ENCODE results near the gene SSTR4. TPM values are rescaled to one million over a fixed set of nuclear protein-coding genes. Genes with fewer than 3 reads are reported as not detected.

The SSTR4 gene, protein sequence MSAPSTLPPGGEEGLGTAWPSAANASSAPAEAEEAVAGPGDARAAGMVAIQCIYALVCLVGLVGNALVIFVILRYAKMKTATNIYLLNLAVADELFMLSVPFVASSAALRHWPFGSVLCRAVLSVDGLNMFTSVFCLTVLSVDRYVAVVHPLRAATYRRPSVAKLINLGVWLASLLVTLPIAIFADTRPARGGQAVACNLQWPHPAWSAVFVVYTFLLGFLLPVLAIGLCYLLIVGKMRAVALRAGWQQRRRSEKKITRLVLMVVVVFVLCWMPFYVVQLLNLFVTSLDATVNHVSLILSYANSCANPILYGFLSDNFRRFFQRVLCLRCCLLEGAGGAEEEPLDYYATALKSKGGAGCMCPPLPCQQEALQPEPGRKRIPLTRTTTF
- not detected in 2 replicates for total RNA-seq

DNA sequence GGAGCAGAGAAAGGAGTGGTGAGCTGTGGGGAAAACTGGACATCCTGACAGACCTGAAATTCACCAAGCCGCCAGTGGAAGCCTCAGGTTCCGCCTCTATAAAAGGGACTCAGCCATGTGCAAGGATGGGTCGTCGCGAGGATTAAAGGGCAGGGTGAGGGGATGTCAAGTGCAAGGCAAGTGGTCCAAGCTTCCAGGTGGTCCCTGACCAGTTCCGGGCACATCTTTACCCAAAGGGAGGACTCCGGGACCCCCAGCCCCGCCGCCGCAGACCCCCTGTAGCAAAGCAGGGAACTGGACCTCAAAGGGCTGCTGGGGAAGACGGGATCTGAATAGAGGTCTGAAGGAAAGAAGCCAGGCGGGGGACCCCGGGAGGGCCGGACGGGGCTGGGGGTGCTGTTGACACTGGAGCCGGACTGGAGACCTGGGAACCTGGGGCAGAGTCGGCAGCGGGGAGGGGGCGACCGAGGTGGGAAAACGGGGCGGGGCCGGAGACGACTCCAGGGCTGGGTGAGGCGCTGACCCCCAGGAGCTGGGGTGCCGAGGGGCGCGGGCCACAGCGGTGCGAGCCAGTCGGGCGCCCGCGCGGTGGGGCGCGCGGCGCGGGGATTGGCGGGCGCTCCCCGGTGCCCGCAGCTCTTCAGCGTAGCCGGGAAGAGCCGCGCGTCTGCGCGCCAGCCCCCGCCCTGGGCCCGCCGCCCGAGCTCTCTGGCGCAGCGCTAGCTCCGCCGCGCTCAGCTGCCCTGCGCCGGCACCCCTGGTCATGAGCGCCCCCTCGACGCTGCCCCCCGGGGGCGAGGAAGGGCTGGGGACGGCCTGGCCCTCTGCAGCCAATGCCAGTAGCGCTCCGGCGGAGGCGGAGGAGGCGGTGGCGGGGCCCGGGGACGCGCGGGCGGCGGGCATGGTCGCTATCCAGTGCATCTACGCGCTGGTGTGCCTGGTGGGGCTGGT, at the start of gene SSTR4:
TSS of gene SSTR4 (plus strand) at position 592 of the 951 bp plus-strand sequence. CDS start at position 764, 172 bp downstream.

DNA sequence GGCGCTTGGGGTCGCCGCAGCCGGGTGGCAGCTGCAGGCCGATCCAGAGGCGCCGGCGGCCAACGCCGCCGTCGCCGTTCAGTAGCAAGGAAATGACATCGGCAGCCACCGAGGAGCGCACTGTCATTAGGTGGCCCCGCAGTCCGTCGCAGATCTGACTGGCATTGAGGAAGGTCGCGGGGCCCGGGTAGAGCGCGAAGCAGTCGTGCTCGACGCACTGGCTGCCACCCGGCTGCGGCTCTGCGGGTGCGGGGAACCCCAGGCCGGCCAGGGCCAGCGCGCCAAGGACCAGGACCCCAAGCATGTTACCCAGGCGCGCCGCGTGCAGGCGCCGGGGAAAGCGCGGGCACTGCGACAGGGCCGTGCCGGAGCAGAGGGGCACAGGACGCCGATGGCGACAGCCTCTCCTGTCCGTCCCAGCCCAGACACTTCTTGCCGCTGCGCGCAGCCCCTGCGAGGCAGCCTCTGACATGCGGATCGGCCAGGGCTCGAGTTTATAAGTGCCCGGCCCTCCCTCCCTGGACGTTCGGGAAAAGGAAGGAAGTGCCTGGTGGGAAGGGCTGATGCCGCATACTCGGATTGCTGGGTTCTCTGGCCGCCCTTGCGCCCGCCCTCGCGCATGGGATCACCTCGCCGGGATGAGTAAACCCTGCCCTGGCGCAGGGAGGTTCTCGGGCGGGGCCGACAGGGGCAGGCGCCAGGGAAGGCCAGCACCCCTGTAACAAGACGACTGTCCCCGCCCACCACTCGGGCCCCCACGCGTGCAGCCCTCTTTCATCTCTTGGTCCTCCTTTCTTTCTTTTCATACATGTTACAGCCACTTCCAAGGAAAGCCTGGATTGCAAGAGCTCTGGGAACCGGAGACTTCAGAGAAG, 14.3 kb downstream of the SSTR4 start, which contains the start of gene THBD:
TSS of gene THBD (minus strand) at position 472 of the 875 bp plus-strand sequence. CDS start at position 304, 168 bp downstream.

DNA sequence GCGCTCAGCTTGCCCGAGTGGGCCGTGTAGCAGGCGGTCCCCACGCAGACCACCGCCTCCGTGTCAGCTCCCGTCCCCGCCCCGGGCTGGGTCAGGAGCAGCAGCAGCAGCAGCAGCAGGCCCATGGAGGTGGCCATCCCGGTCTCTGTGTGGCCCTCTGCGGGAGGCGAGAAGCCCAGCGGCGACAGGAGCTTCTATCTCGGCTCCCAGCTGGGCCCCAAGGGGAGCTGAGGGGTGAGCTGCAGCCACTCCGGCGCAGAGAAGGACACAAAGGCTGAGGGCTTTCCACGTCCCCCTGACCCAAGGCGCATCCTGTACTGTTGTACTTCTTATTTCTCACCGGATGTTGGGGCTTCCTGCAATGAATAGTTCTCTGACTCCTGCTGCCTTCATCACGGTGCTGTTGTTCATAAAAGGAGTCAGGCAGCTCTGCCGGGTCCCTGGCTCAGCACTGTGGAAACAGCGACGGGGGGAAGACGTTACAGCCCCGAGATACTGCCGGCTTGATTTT, 51.0 kb downstream of the SSTR4 start, which contains the start of gene CD93:
TSS of gene CD93 (minus strand) at position 269 of the 511 bp plus-strand sequence. CDS start at position 137, 132 bp downstream.

Other genes with a start within 250 kb of the SSTR4 start
- 51.6 and 59.9 TPM in 2 replicates for gene THBD, start 14.4 kb downstream of the SSTR4 start, total RNA-seq
- gene CD93, start 51.0 kb downstream of the SSTR4 start, total RNA-seq: 0.21 and 0.24 TPM in 2 replicates